Cortex of kidney (tissue), 1 donor: ENCODE results near the gene COQ10B.
"Not testable (repeated sequence)": the region's sequence is repeated elsewhere in the genome, so short reads cannot be mapped to it uniquely, and the experiment has no call there.

Experiments
- DNase-seq: peaks from one replicate; lab custom pipeline; 2025; lab: John Stamatoyannopoulos, UW

The COQ10B gene

DNA sequence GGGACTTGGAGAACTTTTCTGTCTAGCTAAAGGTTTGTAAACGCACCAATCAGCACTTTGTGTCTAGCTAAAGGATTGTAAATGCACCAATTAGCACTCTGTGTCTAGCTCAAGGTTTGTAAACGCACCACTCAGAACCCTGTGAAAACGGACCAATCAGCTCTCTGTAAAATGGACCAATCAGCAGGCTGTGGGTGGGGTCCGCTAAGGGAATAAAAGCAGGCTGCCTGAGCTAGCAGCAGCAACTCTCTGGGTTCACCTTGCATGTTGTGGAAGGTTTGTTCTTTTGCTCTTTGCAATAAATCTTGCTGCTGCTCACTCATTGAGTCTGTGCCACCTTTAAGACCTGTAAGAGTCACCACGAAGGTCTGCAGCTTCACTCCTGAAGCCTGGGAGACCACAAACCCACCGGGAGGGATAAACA, 2.4 kb upstream of the COQ10B start:
- not testable (repeated sequence) for DNase-seq

GRCh38 chr2:197452754-197453122, 614 bp upstream of the COQ10B start:
- DNase-seq, result no peak

GRCh38 chr2:197453914-197454398, 604 bp downstream of the COQ10B start:
- DNase-seq, result no peak

DNA sequence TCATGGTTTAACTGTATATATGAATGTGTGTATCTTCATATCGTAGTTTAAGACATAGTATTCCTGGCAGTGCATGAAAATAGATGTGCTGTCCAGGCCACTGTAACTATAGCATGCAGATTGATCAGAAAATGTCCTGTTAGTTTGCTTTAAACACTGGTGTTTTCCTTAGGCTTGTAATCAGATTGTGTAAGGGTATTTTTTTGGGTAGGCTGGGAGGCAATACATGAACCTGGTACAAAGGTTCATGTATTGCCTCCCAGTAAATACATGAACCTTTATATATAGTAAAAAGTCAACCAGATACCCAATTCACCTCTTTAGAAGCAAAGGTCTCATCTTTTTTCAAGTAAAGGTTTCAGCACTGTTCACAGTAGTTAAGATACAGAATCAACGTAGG, 1.6 kb downstream of the COQ10B start:
- no peak for DNase-seq

DNA sequence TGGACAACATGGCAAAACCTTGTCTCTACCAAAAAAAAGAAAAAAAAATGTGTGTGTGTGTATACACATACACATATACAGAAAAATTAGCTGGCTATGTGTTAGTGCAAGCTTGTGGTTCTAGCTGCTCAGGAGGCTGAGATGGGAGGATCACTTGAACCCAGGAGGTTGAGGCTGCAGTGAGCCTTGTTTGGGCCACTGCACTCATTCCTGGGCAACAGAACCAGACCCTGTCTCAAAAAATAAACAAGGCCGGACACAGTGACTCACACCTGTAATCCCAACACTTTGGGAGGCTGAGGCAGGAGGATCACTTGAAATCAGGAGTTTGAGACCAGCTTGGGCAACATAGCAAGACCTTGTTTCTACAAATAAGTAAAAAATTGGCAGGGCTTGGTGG, 2.1 kb downstream of the COQ10B start:
- no peak for DNase-seq

- no peak for DNase-seq
These were observed 7.3 kb downstream of the COQ10B start for GRCh38 chr2:197460649-197461048.

DNA sequence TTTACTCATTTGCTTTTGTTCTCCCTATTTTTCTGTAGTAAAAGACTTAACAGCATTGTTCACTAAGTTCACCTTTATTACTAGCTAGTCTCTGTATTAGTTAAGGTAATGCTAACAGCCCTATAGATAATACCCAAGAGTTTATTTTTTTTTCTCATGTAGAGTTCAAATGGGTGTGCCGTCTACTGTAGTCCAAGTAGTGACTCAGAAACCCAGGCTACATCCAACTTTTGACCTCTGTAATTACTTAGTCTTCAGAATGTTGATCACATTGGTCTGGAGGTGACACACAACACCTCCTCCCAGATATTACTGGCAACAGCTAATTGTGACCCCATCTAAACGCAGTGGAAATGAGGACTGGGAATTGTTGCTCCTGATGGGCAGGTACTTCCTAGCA, 7.7 kb downstream of the COQ10B start:
- no peak for DNase-seq

- no peak for DNase-seq
These were observed 10.8 kb downstream of the COQ10B start for GRCh38 chr2:197464175-197464574.

DNA sequence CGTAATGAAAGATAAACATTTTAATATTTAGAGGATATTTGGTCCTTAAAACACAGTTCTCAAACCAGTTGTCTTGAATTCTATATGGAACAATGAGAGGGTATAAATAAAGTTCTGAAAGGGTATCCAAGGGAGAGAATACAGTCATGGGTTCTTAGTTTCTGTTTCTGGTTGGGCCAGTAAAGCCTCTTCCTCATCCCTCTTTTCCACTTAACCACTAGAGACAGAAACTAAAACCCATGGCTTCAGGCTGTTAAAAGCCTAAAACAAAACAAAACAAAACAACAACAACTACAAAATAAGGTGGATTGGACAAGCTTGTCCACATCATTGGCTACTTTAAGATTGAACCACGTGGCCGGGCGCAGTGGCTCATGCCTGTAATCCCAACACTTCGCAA, 18.8 kb downstream of the COQ10B start:
- DNase-seq, result no peak

- no peak for DNase-seq
These were observed 24.4 kb downstream of the COQ10B start for GRCh38 chr2:197477797-197478196.

DNA sequence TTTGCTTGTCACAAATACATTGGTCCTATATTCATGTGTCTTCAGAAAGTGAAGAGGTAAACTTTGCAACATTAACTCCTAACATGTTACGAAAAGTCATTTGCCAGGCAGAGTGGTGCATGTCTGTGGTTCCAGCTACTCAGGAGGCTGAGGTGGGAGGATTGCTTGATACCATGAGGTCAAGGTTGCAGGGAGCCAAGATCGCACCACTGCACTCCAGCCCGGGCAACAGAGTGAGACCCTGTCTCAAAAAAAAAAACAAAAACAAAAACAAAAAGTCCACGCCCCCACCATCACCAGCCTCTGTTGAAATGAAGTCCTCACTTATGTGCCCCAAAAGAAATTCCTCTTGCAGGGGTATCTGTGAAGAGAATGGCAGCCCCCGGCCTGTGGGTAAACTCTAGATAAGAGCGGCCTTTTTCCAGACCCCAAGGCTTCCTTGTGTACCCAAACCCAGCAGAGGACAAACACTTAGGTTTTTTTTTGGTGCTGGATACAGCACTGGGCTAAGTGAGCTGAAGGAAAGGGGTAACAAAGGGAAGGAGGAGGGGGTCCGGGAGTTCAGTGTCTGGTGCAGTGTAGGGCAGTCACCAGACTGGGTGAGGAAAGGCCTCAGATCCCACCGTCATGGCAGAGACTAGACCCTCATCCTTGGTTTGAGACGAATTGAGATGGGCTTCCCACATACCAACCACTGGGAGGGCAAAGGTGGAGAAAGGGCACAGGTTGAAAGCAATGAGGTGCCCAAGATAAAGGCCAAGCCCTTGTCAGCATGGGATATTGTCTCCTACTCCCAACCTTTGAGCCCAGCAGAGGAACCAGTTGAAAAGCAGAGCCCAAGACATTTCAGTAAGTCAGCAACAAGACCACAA, 27.0 kb downstream of the COQ10B start:
- DNase-seq, result no peak

DNA sequence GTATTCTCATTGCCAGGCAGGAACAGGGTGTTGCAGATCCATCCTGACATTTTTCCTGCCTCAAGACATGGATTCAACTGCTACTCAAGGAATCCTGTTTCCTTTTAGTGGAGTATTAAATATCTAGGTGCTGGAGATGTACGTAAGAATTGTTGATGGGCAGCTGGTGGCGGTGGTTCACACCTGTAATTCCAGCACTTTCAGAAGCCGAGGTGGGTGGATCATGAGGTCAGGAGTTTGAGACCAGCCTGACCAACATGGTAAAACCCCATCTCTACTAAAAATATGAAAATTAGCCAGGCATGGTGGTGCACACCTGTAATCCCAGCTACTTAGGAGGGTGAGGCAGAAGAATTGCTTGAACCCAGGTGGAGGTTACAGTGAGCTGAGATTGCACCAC, 30.9 kb downstream of the COQ10B start:
- not testable (repeated sequence) for DNase-seq

DNA sequence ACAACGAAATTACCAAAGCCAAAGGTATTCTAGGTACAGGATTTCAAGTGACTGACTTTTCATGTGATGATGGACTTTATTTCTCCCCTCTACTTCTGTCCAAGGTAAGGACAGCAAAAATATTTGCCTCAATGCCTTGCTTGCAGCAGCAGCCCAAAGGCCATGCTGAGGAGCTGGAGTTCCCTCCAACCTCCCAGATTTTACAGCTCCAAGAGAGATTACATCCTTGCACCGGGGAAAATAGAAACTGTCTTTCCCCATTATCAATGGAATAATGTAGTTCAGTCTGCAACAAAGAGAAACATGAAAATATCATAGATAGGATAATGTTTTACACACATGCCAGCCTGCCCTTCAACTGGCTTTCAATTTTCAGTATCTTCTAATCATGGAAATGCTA, 32.8 kb downstream of the COQ10B start:
- no peak for DNase-seq

- DNase-seq, result no peak
These were observed 34.0 kb downstream of the COQ10B start for GRCh38 chr2:197487385-197487784.

- no peak for DNase-seq
These were observed 42.2 kb downstream of the COQ10B start for GRCh38 chr2:197495433-197496134.

GRCh38 chr2:197496695-197497094, 43.3 kb downstream of the COQ10B start:
- DNase-seq, result no peak

GRCh38 chr2:197497326-197497725, 44.0 kb downstream of the COQ10B start:
- DNase-seq, result no peak

- no peak for DNase-seq
These were observed 45.0 kb downstream of the COQ10B start for GRCh38 chr2:197498235-197498936.

GRCh38 chr2:197498937-197499593, 45.7 kb downstream of the COQ10B start:
- DNase-seq, result peak; percentile 38

GRCh38 chr2:197499594-197500502, 46.5 kb downstream of the COQ10B start, which contains the start of the genes HSPD1 and HSPE1:
HSPD1 (minus strand) TSS chr2:197499840; CDS start chr2:197498848, 992 bp downstream.
HSPE1 (plus strand) TSS chr2:197500379; CDS start chr2:197500437, 58 bp downstream.
- DNase-seq, result peak; percentile 100
